Breast epithelium (tissue), 3 donors: ENCODE data around the gene IL11RA.

Experiments used
- CTCF ChIP-seq, 3 donors: fragments of 450-650 bp; IDR thresholded peaks; one replicate each; pipeline ENCODE4 v1.5.1; 2016 to 2017; ENCODE audit warnings: antibody characterized with exemption in 3 of 3, mild to moderate bottlenecking in 3 of 3, moderate library complexity in 3 of 3
- POLR2A ChIP-seq: fragments of 450-650 bp; IDR thresholded peaks from one replicate; pipeline ENCODE4 v1.6.1; 2016; ENCODE audit warnings: antibody characterized with exemption, mild to moderate bottlenecking, moderate library complexity
- POLR2AphosphoS5 ChIP-seq, 3 donors: sonication (generic); formaldehyde crosslinking; IDR thresholded peaks; one replicate each; pipeline ENCODE4 v1.6.1; 2017; ENCODE audit warnings: antibody characterized with exemption in 3 of 3

GRCh38 chr9:34694811-34695210 is 42.8 kb downstream of the IL11RA start:
- no peak for TF ChIP-seq CTCF (IDR thresholded peaks at IDR 0.05)
- no peak for TF ChIP-seq POLR2A
- no peak for TF ChIP-seq POLR2AphosphoS5 (IDR thresholded peaks at IDR 0.05)
